Measurements from ENCODE around the gene CTRB2.
A peak's percentile ranks its signal among the peaks of the same experiment; 100 is the strongest.
"Not testable (repeated sequence)": the region's sequence is repeated elsewhere in the genome, so short reads cannot be mapped to it uniquely, and the experiment has no call there.

Gene CTRB2

GRCh38 chr16:75208861-75209505 is 2.0 kb upstream of the CTRB2 start:
- H3K4me3 ChIP-seq (ENCODE audit: low read length): no peak overlapping the region
- no peak for DNase-seq (ENCODE audit: low read depth, low spot score)

DNA sequence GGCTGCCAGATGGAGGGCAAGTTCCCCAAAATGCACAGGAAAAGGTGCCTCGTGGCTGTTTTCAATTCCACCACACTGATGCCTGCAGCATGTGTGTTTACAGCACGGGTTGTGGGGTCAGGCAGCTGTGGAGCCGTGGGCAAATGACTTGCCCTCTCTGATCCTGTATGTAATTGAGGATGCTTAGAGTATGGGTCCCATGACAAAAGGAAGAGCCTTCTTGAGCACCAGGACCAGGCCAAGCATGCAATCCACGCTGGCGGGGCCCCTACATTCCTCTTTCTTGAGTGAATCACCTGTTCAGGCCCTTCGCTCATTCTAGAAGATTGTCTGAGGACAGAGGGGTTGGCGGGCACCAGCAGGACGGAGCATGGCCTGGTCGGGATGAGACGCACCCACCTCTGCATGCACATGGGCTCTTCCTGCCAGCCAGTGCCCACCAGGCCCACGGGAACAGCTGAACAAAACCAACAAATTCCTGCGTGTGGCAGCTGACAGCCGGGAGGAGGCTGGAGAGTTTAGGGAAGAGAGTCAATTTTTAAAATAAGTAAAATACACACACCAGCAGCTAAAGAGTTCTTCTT is 1.4 kb upstream of the CTRB2 start:
- H3K4me3 ChIP-seq (ENCODE audit: low read length): no peak overlapping the region

GRCh38 chr16:75207831-75208230 is 870 bp upstream of the CTRB2 start:
- H3K4me3 ChIP-seq (ENCODE audit: low read length): no peak overlapping the region
- DNase-seq (ENCODE audit: low read depth, low spot score): no peak

More for the DNA sequence above, 1.4 kb upstream of the CTRB2 start:
- DNase-seq (ENCODE audit: low read depth, low spot score): no peak

DNA sequence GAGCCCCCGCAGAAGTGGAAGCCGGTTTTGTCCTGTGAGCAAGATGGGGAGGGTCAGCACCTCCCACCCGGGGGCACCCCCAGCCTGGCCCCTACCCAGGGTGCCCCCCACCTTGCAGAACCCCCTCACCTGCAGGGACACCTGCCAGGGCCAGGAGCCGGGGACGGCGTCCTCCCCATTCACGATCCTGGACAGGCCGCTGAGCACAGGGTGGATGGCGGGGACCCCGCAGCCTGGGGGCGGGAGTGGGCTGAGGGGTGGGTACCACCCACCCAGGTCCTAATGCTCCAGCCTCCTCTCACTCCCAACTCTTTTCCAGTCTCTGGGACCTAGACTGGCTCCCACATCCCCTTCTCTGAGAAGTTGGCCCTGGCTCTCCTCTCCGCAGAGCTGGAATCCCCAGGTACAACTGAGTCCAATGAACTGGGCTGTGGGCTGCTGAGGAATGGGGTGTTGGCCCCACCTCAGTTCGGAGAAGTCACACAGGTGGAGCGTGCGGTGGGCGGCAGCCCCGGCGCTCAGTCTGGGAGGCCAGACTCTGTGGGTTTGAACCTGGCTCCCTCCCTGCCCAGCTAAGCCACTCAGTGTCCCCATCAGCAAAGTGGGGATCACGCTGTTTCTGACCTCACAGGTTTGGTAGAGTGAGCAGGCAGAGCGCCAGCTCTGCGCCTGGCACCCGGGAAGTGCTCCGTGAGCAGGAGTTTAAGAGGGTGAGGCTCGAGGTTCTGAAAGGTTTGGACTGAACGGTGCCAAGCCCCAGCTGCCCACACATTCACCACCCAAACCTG is 806 bp downstream of the CTRB2 start:
- H3K4me3 ChIP-seq (ENCODE audit: low read length); DNase-seq (ENCODE audit: low read depth, low spot score): not testable (repeated sequence)

DNA sequence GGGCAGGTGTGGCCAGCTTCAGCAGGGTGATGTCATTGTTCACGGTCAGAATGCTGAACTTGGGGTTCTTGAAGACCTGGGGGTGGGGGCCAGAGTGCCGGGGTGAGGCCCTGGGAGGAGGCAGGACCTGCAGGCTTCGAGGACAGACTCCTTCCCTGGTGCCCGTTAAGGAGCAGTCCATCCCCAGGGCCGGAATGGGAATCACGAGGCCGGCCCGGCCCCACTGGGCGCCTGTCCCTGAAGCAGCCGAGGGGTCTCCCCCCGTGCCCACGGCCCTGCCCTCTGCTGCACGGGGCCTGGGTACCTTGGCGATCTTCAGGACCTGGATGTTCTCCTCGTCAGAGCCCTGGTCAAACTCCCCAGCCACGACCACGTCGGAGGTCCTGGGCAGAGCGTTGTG is 1.5 kb downstream of the CTRB2 start:
- DNase-seq (ENCODE audit: low read depth, low spot score); H3K4me3 ChIP-seq (ENCODE audit: low read length): not testable (repeated sequence)

DNA sequence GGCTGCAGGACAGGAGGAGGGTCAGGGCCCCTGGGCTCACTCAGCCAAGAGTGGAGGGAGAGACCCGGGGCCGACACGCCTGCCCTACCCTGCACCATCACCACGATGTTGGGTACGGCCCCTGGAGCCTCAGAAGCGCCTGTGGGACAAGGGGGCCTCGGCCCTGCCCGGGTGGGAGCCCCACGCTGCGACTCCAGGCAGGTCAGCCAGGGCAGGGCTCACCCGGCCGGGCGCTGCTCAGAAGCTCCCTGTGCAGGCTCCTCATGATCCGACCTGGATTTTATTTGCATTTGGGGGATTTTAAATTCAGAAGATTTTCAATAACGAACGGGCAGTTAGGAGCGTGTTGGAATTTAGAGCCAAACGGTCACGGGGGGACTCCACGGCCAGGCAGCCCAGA is 2.1 kb downstream of the CTRB2 start:
- not testable (repeated sequence) for DNase-seq (ENCODE audit: low read depth, low spot score); H3K4me3 ChIP-seq (ENCODE audit: low read length)

DNA sequence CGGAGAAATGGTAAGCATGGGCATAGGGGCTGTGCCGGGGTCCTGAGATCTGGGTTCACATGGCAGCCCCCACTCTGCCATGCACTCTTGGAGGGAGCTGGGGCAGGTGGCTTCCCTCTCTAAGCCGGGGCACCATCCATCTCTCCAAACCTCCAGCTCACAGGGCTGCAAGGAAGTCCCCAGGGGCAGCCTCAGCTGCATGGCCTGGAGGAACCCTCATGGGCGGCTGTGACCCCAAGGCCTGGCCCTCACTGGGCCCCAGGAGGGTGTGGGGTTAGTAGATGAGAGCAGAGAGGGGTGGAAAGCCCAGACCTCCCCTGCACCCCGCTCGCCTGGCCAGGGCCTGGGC is 2.6 kb downstream of the CTRB2 start:
- H3K4me3 ChIP-seq (ENCODE audit: low read length): no peak overlapping the region
- DNase-seq (ENCODE audit: low read depth, low spot score): no peak

- DNase-seq (ENCODE audit: low read depth, low spot score): no peak
- H3K4me3 ChIP-seq (ENCODE audit: low read length): no peak overlapping the region
Measured at GRCh38 chr16:75203667-75204409, 3.1 kb downstream of the CTRB2 start.

- H3K4me3 ChIP-seq (ENCODE audit: low read length): no peak overlapping the region
- DNase-seq (ENCODE audit: low read depth, low spot score): no peak
Measured at GRCh38 chr16:75203096-75203495, 3.9 kb downstream of the CTRB2 start.

GRCh38 chr16:75202069-75202590 is 4.8 kb downstream of the CTRB2 start:
- no peak overlapping the region for H3K4me3 ChIP-seq (ENCODE audit: low read length)

GRCh38 chr16:75198135-75198600 is 8.8 kb downstream of the CTRB2 start:
- no peak overlapping the region for H3K4me3 ChIP-seq (ENCODE audit: low read length)
- DNase-seq (ENCODE audit: low read depth, low spot score): no peak

More at GRCh38 chr16:75202069-75202590, 4.8 kb downstream of the CTRB2 start:
- DNase-seq (ENCODE audit: low read depth, low spot score): no peak

GRCh38 chr16:75197522-75198134 is 9.3 kb downstream of the CTRB2 start:
- DNase-seq (ENCODE audit: low read depth, low spot score): no peak
- H3K4me3 ChIP-seq (ENCODE audit: low read length): no peak overlapping the region

DNA sequence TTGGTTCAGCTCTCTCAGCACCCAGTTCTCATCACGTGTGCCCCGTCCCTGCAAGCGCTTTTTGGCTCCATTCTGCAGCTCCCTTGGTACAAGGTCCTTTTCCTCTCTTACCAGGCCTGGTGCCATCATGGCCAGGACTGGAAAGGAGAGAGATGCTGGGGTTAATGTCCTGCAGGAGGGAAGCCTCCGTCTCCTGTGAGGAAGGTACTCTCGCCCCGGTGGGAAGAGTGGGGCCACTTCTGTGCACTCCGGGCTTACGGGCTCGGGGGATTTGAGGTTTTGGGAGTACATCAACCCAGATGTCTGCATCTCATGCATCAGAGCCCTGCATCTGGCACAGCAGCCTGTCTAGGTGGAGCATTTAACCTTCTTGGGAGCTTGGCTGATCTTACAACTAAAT is 10.1 kb downstream of the CTRB2 start:
- DNase-seq (ENCODE audit: low read depth, low spot score): no peak
- no peak overlapping the region for H3K4me3 ChIP-seq (ENCODE audit: low read length)

- no peak for DNase-seq (ENCODE audit: low read depth, low spot score)
- H3K4me3 ChIP-seq (ENCODE audit: low read length): no peak overlapping the region
Measured at GRCh38 chr16:75195811-75196790, 10.9 kb downstream of the CTRB2 start.

GRCh38 chr16:75193730-75194444 is 13.1 kb downstream of the CTRB2 start:
- no peak overlapping the region for H3K4me3 ChIP-seq (ENCODE audit: low read length)
- DNase-seq (ENCODE audit: low read depth, low spot score): no peak

- peak; percentile 86 for DNase-seq (ENCODE audit: low read depth, low spot score)
- H3K4me3 ChIP-seq (ENCODE audit: low read length): no peak overlapping the region
Measured at GRCh38 chr16:75193265-75193650, 13.7 kb downstream of the CTRB2 start.

GRCh38 chr16:75192606-75193264 is 14.2 kb downstream of the CTRB2 start:
- no peak for DNase-seq (ENCODE audit: low read depth, low spot score)
- H3K4me3 ChIP-seq (ENCODE audit: low read length): no peak overlapping the region
